H1 (cell line): Measurements from ENCODE around the gene BCAM. TPM values are rescaled to one million over a fixed set of nuclear protein-coding genes. Genes with fewer than 3 reads are reported as not detected.

Experiments used
- BRCA1 ChIP-seq: IDR thresholded peaks from 2 replicates; pipeline ENCODE4 v1.6.1; 2012; ENCODE audit warnings: low read depth, low read length, improper control_type of control experiment
- CEBPB ChIP-seq: IDR thresholded peaks from 2 replicates; pipeline ENCODE4 v1.6.1; 2012; ENCODE audit warnings: low read depth, low read length
- CTCF ChIP-seq, 3 experiments: IDR thresholded peaks; 1 replicate in 2 of 3; 2 replicates in 1 of 3; pipeline versions ENCODE4 v1.5.1 to v1.6.1; 2011; ENCODE audit warnings: low read length in 3 of 3, mild to moderate bottlenecking in 3 of 3, inconsistent platforms in 2 of 3, low read depth in 1 of 3, moderate library complexity in 1 of 3; ENCODE audit not compliant: insufficient read depth in 1 of 3; ENCODE audit errors: control extremely low read depth in 1 of 3
- JUN ChIP-seq: IDR thresholded peaks from 2 replicates; pipeline ENCODE4 v1.6.1; 2011; ENCODE audit warnings: low read depth, mild to moderate bottlenecking, improper control_type of control experiment, low read length
- KDM4A ChIP-seq: IDR thresholded peaks from one replicate; pipeline ENCODE4 v1.7.1; 2012; ENCODE audit warnings: low read depth, mild to moderate bottlenecking, moderate library complexity, low read length, inconsistent platforms; ENCODE audit not compliant: severe bottlenecking
- POLR2A ChIP-seq, 2 experiments: IDR thresholded peaks; 1 replicate in 1 of 2; 2 replicates in 1 of 2; pipeline ENCODE4 v1.6.1; 2011; ENCODE audit warnings: low read depth in 2 of 2, low read length in 2 of 2, mild to moderate bottlenecking in 2 of 2; ENCODE audit errors: control extremely low read depth in 1 of 2
- TAF7 ChIP-seq: optimal IDR thresholded peaks from 2 replicates; pipeline ENCODE3; 2011; ENCODE audit warnings: low read depth, mild to moderate bottlenecking, inconsistent platforms, low read length, moderate library complexity, borderline replicate concordance
- TBP ChIP-seq: IDR thresholded peaks from 2 replicates; pipeline ENCODE4 v1.6.1; 2011; ENCODE audit warnings: low read depth, low read length, improper control_type of control experiment
- ZNF274 ChIP-seq: IDR thresholded peaks from 2 replicates; pipeline ENCODE4 v1.7.0; 2012; ENCODE audit warnings: low read length, borderline replicate concordance; ENCODE audit errors: extremely low read depth
- polyA plus RNA-seq, 7 experiments: library from polyadenylated mRNA; depleted of rRNA in 3 of 7; stranded (reverse) in 5 of 7; unstranded in 2 of 7; fragments of >200 nt in 5 of 7; fragments of 200-250 nt in 2 of 7; gene quantifications; 1 replicate in 5 of 7; 2 replicates in 1 of 7; 4 replicates in 1 of 7; pipeline versions ENCODE4 v1.2.1 to v1.2.3, GENCODE V29; 2011 to 2013; ENCODE audit warnings: missing spikeins in 2 of 7, mixed read lengths in 2 of 7
- total RNA-seq: library from RNA; stranded (reverse); fragmentation: NEBNext Ultra II Directional; extraction: Animal tissue kit (Norgen Biotek cat#: 25700); gene quantifications from 2 replicates; pipeline ENCODE4 v1.2.1, GENCODE V29; 2021

The BCAM gene
- total and polyA plus RNA-seq, 2 of the 8 experiments (the other 6 are each of a cell fraction or from before 2014, with no cell fraction given), result 32.5 to 81.4 TPM

GRCh38 chr19:44772959-44773358 is 35.9 kb upstream of the BCAM start (continued):
- TF ChIP-seq KDM4A (no peak), JUN (no peak), CTCF (IDR thresholded peaks at IDR 0.05; ENCODE audit: control extremely low read depth in 1 of 3, insufficient read depth in 1 of 3, low read depth in 1 of 3, low read length in 3 of 3) (no peak), CEBPB (no peak), TAF7 (no peak), ZNF274 (no peak), TBP (no peak), BRCA1 (no peak), POLR2A (IDR thresholded peaks at IDR 0.05; ENCODE audit: control extremely low read depth in 1 of 2, low read depth in 2 of 2, low read length in 2 of 2) (no peak)
